ENCODE measurements around the gene MYH11.

The MYH11 gene

GRCh38 chr16:15856901-15857698 is at the start of gene MYH11:
TSS of gene MYH11 (minus strand) at chr16:15857028. CDS start at chr16:15838252, 18,776 bp downstream.
- DNase-seq (ENCODE audit: low read depth) = no peak

GRCh38 chr16:15906439-15906838 is 49.6 kb upstream of the MYH11 start:
- no peak for DNase-seq (ENCODE audit: low read depth)

GRCh38 chr16:15903960-15904359 is 47.1 kb upstream of the MYH11 start:
- no peak for DNase-seq (ENCODE audit: low read depth)

- DNase-seq (ENCODE audit: low read depth) = no peak
Observed at GRCh38 chr16:15900901-15901500, 44.2 kb upstream of the MYH11 start.

GRCh38 chr16:15900357-15900756 is 43.5 kb upstream of the MYH11 start:
- DNase-seq (ENCODE audit: low read depth) = no peak

- no peak for DNase-seq (ENCODE audit: low read depth)
Observed at GRCh38 chr16:15899538-15900100, 42.8 kb upstream of the MYH11 start.

GRCh38 chr16:15898654-15899053 is 41.8 kb upstream of the MYH11 start:
- DNase-seq (ENCODE audit: low read depth) = no peak

GRCh38 chr16:15897834-15898254 is 41.0 kb upstream of the MYH11 start:
- no peak for DNase-seq (ENCODE audit: low read depth)

- no peak for DNase-seq (ENCODE audit: low read depth)
Observed at GRCh38 chr16:15897121-15897780, 40.4 kb upstream of the MYH11 start.

GRCh38 chr16:15894571-15895374 is 37.9 kb upstream of the MYH11 start:
- DNase-seq (ENCODE audit: low read depth) = no peak

GRCh38 chr16:15891508-15891907 is 34.7 kb upstream of the MYH11 start:
- no peak for DNase-seq (ENCODE audit: low read depth)

GRCh38 chr16:15888072-15888976 is 31.5 kb upstream of the MYH11 start, which contains the start of gene CEP20:
TSS of gene CEP20 (minus strand) at chr16:15888603. CDS start at chr16:15888585, 18 bp downstream.
- peak; percentile 98 for DNase-seq (ENCODE audit: low read depth)

GRCh38 chr16:15887283-15887682 is 30.5 kb upstream of the MYH11 start:
- no peak for DNase-seq (ENCODE audit: low read depth)

GRCh38 chr16:15886078-15886477 is 29.2 kb upstream of the MYH11 start:
- DNase-seq (ENCODE audit: low read depth) = no peak

GRCh38 chr16:15885560-15886001 is 28.8 kb upstream of the MYH11 start:
- DNase-seq (ENCODE audit: low read depth) = no peak

- DNase-seq (ENCODE audit: low read depth) = no peak
Observed at GRCh38 chr16:15882563-15882962, 25.7 kb upstream of the MYH11 start.

- DNase-seq (ENCODE audit: low read depth) = no peak
Observed at GRCh38 chr16:15881794-15882379, 25.1 kb upstream of the MYH11 start.

GRCh38 chr16:15880434-15881308 is 23.8 kb upstream of the MYH11 start:
- DNase-seq (ENCODE audit: low read depth) = no peak

- DNase-seq (ENCODE audit: low read depth) = peak; percentile 89
Observed at GRCh38 chr16:15879255-15879811, 22.5 kb upstream of the MYH11 start.

Measured in fibroblast of the conjunctiva (primary cell).